T-helper 22 cell (primary cell): ENCODE results near the gene ASPA.
"Not testable (repeated sequence)": the region's sequence is repeated elsewhere in the genome, so short reads cannot be mapped to it uniquely, and the experiment has no call there.

ENCODE experiments used
- DNase-seq: peaks from one replicate; pipeline ENCODE4 v3.0.0-alpha.2; 2020; ENCODE audit warnings: low read depth

The ASPA gene

DNA sequence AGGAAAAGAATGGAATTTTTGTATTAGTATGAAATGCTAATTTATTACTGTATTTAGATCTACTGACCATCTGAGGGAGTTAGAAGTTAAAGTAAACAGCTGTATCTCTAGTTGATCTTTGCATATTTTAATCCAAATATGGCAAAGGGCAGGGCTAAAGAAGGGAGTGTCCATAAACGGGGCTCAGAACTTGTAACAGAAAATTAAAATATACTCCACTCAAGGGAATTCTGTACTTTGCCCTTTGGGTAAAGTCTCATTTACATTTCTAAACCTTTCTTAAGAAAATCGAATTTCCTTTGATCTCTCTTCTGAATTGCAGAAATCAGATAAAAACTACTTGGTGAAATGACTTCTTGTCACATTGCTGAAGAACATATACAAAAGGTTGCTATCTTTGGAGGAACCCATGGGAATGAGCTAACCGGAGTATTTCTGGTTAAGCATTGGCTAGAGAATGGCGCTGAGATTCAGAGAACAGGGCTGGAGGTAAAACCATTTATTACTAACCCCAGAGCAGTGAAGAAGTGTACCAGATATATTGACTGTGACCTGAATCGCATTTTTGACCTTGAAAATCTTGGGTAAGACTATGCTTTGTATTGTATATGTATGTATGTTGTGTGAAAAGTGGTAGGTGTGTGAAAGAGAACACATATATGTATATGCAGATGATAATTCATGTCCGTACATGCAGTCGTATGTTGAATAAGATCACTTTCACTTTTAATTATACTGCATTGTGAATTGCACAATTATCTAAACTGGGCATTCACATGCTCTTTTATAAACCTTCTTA lies at the start of gene ASPA:
TSS of gene ASPA (plus strand) at position 186 of the 799 bp plus-strand sequence. CDS start at position 349, 163 bp downstream.
- no peak for DNase-seq

DNA sequence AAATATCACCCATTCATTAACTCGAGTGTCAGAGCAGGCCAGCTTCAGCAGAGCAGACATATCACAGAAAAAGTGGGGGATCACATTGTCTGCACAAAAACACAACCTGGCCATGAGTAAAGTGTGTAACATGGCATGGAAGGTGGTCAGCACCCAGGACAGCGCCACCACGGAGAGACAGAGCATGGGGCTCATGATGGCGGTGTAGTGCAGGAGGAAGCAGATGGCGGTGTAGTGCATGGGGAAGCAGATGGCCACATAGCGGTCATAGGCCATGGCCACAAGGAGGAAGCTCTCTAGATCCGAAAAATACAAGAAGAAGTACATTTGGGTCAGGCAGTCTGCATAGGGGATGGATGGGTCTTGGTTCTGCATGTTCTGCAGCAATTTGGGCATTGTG lies 42.6 kb upstream of the ASPA start:
- not testable (repeated sequence) for DNase-seq

DNA sequence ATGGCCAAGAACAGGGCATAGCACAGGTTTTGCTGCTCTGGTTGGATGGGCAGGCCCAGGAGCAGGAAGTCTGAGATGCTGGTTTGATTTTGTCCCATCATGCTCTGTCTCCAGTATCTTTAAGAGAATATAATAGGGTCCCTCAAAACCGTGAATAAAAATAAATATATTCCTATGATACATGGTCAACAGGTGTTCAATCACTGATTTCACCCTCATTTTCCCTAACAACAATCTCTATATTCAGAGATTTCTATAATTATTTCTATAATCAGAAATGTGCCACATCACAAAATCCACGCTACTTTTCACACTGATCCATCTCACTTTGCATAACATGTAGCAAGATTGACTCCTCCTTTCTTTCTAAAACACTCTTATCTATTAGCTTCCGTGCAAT lies 42.1 kb upstream of the ASPA start, which contains the start of gene OR1E2:
TSS of gene OR1E2 (minus strand) at position 101 of the 400 bp plus-strand sequence. CDS start at position 101, 0 bp downstream.
- no peak for DNase-seq

DNA sequence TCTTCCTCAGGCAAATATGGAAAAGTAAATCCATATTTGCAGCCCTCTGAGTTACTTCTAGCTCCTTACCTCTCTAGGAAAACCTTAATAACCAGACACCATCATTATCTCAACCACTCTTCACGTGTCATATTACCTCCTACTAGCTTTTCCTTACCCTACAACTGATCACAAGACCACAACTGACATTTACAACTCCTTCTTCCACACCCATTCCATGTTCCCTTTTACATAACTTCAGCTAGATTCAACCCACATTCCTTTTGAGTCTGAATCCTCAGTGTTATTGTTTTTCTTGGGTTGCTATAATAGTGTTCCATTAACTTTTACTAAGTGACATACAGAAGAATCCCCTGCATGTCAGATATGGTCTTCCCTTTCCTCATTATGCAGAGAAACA lies 37.4 kb upstream of the ASPA start:
- no peak for DNase-seq

DNA sequence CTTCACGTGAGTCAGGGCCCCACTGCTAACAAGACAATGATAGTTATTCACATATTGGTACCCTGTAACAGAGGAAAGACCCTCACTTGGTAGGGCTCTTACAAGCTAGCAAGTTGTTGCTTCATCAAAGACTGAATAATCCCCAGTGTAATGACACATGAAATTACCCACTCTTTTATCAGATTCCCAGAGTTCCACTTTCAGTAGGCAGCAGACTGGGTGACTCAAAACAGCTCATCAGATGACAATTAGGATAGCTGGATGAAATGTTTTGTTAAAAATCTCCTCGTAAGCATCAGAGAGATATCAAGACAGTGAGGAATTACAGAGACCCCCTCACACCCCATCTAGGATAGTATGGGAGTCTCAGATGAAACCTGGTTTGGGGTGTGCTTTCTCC lies 35.3 kb upstream of the ASPA start:
- DNase-seq, result no peak

DNA sequence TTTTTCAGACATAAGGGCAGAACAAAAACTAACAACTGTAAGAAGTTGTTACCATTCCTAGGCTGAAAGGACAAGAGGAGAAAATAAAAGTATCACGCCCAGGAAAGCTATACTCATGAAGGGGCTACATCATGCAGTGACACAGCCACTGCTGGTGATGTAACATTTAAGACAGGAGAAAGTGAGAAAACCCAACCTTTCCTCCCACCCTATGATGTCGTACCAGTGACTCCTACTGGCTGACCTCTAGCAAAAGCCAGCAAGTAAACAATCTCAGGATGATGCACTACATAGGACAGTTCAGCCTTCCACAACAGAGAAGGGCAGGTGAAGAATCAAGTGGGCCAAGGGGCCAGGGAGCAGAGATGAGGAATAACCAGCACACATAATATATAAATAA lies 28.2 kb upstream of the ASPA start:
- DNase-seq, result no peak

DNA sequence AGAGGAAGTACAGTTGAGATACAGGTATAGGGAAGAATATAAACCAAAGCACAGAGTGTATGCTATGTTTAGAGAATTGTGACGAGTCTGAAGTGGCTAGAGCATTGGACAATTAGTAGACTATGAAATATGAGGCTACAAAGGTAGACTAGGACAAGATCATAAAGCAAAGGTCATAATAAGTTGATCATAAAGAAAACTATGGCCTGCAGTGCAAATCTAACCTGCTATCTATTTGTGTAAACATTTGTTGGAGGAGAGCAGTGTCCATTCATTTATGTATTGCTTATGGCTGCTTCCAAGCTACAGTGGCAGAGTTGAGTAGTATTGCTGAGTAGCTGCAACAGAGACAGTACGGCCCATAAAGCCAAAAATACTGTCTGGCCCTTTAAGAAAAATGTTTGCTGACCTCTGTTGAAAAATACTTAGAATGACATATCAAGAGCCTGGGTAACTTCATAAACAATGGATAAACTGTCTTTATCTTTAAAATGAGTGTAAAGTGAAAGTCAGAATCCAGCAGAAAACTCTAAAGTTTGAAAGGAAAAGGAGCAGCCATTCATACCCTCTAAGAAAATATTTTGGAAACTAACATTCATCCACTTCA lies 27.6 kb upstream of the ASPA start:
- no peak for DNase-seq

DNA sequence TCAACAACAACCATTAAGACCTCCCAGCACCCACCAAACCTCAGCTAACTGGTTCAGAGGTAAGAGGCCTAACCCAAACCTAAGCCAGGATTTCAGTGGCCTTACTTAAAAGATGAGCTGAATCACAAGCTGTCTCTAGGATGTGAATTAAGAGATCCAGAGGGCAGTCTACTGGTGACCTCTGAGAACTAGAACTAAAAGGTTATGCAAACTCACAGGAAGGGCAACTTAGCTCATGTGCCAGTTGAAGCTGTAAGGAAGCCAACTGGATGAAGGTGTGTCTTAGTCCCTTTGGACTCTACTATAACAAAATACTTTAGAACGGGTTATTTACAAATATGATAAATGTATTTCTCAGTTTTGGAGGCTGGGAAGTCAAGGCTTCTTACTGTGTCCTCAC lies 9.4 kb upstream of the ASPA start:
- DNase-seq, result not testable (repeated sequence)

DNA sequence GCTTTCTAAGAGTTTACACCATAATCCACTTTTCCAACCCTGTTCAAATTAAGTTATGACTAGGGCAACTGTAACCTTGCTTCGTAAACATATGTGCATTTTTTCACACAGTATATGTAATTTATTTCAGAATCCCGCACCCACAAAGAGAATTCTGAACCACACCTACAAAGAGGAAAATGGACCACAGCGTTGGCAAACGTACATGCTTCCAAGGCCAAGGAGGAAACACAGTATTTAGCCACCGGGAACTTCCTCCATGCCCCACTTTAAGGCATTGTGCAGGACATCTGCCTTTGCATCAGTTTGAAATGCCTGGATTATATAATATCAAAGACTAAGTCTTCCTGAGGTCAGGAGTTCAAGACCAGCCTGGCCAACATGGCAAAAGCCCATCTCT lies 6.3 kb upstream of the ASPA start:
- no peak for DNase-seq

DNA sequence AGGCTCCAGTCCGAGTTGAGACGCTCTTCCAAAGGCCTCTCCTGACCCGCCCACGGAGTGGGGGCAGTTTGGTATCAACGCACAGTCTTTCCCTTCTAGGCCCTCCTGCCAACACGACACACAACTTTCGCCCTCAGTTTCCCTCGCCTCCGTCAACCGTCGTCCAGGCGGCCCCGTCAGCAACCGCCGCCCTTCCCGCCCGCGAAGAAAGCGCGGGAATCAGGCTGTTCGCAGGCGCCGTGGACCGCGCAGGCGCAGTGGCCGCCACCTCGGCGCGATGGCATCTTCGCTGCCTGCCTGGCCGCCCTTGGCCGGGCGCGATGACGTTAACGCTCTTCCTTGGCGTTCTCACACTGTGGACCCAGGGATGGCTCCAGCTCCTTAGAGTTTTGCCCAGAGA lies 4.2 kb upstream of the ASPA start, which contains the start of gene SPATA22:
TSS of gene SPATA22 (minus strand) at position 221 of the 400 bp plus-strand sequence. CDS start 2,494 bp downstream, outside the sequence.
- no peak for DNase-seq

DNA sequence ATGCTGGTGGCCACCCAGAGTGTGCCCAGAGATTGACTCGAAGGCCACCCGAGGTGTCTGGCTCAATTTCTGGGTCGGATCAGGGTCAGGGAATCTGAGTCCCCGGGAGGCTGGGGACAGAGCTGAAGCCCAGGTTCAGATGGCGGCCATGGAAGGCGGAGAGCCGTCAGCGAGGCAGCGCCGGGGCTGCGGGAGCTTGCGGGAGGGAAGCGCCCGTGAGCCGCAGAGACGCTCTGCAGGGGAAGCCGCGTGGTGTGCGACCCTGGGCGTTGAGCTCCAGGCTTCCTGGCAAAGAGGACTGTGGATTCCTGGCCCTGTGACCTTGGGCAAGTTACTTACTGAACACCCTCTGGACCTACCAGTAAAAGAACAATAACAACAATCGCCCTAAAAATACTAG lies 3.7 kb upstream of the ASPA start:
- DNase-seq, result no peak

DNA sequence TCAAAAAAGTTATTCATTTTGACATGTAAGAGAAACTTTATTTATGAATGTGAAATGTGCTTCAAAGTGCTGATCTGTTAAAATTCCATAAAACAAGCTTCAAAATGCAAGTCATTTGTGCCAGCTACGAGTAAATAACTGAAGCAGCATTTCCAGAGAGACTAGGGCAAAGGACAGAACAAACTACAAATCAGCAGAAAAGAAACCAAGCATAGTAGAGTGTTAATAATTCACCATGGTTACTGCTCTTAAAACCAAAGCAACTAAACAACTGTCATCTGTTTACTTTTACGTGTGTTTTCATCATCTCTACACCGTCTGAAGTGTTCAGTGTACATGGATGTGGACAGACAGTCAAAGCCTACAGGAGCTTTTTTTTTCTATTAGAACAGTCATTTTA lies 1.6 kb upstream of the ASPA start:
- DNase-seq, result no peak

DNA sequence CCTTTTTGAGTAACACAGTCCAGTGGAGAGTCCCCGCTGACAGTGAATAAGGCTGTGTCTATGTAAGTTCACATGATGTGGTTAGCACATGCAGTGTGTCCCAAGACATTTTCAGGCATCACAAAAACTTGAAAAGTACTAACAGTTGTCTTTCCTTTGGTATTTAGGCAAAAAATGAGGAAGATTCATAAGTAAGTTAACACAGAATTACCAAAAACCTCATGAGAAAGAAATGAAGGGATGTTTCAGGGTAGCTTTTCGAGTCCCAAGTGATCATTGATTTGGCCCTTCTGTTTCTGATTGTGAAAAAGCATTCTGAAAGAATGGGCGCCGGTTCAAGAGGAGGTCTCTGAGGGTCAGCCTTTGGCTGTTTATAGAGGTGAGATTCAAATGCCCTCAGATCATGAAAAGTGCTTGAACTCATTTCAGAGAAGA lies 529 bp upstream of the ASPA start:
- no peak for DNase-seq

DNA sequence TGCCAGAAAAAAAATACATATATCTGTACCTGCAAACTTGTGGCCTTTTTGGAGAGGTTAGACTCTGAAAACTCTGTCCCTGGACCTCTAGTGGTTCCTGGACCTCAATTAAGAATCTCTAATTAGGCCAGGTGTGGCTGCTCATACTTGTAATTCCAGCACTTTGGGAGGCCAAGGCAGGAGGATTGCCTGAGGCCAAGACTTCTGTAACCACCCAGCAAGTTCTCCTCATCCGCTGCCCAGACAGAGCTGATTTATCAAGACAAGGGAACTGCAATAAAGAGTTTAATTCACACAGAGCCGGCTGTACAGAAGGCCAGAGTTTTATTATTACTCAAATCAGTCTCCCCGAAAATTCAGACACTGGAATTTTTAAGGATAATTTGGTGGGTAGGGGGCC lies 4.2 kb downstream of the ASPA start:
- DNase-seq, result no peak

DNA sequence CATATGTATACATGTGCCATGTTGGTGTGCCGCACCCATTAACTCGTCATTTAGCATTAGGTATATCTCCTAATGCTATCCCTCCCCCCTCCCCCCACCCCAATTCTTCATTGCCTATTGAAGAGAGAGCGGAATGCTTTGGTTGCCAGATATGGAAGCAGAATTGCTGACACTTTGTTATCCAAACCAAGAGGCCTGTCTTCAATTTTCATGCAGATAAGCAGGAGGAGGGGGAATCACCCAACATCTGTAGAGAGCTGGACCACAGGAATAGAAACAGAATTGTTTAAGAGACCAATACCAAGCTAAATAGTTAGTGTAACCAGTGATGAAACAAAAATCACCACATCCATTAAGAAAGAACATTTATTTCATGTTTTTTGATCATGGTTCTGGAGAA lies 7.1 kb downstream of the ASPA start:
- no peak for DNase-seq

DNA sequence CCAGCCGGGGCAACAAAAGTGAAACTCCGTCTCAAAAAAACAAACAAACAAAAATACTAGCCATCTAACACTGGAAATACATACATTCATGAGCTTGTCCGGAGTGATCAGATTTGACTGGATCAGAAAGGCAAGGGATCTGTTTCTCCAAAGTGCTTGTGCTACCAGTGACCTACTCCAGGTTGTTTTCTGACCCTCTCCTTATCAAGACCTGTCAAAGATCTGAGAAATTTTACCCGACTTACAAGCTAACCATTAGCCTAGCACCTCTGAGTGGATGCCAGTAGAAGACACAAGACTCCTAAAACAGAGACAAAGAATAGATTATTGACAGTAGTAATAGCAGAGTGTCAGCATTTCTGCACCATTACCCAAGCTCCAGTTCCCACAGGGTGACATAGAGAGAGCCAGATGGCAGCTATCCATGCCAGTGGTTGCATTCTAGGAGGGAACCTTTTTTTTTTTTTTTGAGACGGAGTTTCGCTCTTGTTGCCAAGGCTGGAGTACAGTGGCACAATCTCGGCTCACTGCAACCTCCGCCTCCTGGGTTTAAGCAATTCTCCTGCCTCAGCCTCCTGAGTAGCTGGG lies 9.8 kb downstream of the ASPA start:
- no peak for DNase-seq

DNA sequence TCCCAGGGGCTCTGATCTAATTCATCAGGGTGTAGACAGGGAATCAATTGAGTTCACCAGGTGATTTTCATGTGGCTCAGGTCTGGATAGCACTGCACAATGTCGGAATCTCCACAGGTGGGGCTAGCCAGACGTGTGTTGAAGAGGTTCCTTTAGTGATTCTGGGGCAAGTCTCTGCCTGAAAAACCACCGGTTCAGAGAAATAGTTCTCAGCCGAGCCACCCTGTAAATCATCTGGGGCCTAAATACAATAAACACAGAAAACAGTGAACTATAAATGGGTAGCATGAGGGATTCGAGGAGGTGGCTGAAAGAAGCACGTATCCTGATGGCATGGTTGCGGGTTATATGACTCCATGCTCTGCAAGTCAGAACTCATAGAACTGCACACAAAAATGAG lies 21.3 kb downstream of the ASPA start:
- DNase-seq, result no peak

DNA sequence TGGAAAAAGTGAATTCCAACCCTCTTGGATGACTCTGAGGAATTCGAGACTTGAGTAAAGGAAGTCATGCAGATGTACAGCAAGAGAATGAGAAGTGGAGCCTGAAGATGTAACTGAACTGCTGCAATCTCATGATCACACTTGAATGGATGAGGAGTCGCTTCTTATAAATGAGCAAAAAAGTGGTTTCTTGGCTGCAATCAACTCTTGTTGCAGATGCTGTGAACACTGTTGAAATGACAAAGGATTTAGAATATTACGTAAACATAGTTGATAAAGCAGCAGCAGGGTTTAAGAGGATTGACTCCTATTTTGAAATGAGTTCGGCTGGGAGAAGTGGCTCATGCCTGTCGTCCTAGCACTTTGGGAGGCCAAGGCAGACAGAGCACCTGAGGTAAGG lies 25.5 kb downstream of the ASPA start:
- no peak for DNase-seq

DNA sequence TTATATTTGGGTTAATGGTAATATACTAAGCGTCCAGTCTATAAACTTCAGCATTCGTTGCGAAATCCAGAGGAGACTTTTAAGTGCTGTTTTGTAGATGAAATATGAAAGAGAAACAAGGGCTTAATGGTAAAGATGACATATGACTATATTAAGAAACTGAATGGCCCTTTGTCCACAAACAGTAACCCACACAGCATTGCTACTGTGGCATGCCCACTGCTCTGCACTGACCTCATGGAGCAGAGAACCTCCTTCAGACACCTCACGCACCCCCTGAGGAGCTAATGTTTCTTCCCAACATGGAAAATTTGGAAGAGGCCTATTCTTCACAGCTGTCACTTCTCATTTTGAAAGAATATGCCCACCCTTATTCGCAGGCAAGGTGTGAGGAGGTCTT lies 26.7 kb downstream of the ASPA start:
- no peak for DNase-seq

DNA sequence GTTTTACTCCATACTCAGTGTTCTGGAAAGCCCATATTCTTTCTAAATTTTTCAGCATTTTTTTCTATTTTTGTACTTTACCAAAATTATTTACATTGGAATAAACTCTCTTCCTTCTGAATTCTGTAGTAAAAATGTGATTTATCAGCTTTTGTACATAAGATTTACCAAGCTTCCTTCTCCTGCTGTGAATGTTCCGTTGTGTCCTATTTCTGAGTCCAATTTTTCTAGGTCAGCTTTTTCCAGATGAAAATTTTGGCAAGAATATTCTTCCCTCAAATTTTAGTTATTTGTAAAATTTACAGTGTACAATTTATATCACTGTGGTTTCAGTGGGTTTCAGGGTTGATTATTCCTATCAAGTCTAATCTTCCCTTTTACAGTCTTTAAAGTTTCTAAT lies 27.5 kb downstream of the ASPA start:
- DNase-seq, result no peak

DNA sequence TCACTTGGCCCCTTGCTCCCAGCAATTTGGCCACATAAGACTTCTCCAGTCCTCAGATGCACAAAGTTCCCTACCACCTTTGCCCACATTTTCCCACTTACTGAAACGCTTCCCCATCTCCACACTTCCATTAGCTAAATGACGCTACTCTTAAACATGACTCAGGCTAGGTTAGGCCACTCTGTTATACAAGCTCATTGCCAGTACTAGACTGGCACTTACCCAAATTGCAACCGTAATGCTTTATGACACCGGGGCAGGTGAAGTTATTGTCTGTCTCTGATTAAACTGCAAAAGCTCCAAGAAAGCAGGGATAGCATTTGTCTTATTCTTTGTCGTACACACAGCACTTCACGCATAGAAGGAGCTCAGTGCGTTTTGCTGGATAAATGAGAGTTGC lies 29.2 kb downstream of the ASPA start:
- no peak for DNase-seq

DNA sequence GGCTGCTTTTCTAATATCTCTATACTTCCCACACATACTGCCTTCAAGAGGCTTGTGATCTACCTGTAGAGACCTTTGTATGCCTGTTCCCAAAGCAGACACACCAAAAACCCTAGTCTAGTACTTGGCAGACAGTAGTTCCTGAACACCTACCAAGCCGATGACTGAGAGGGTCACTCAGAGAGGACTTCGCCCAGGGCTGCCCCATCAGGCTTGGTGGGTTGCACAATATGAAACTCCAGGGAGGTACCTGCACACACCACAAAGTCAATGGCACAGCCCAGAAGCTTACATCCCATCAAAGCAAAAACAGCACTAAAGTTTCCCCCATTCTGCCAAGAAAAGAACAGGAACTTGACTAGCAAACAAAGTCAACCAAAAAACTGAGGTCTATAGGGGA lies 30.3 kb downstream of the ASPA start:
- DNase-seq, result no peak

DNA sequence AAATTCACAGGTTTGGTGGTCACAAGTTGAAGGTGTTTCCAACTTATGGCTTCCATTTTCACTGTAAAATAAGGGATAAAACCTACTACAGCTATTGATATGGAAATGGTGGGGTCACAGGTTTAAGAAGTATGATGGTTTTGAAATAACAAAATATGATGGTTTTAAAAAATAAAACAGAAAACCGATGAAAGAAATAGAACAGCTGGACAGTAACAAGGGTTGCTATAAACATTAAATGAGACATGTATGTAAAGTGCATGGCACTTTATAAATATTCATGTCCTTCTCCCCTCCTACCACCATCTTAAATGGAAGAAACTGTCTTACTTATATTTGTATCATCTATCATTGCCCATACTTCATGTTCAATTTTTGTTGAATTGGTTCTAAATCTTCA lies 31.3 kb downstream of the ASPA start:
- no peak for DNase-seq
